Measurements from ENCODE around the gene GPA33. TPM values are rescaled to one million over a fixed set of nuclear protein-coding genes. Genes with fewer than 3 reads are reported as not detected.

Gene GPA33
- total RNA-seq, 2 donors from 2014 or later: not detected

GRCh38 chr1:167016100-167016750 is 74.0 kb downstream of the GPA33 start:
- no peak overlapping the region for H3K4me3 ChIP-seq
- no peak for DNase-seq (ENCODE audit: low spot score)
- TF ChIP-seq POLR2AphosphoS5 (IDR thresholded peaks at IDR 0.05) (no peak), POLR2A (IDR thresholded peaks at IDR 0.05) (no peak), CTCF (IDR thresholded peaks at IDR 0.05) (no peak)
- intact Hi-C loops (cut with DNase I): no loop called here
- H3K36me3 ChIP-seq: no peaks in the 10 kb centered on the region
- 45% methylated on average over 6 of the region's 6 CpGs for WGBS
- no peaks in the 10 kb centered on the region for H3K9me3 ChIP-seq
- no peak overlapping the region for H3K27ac ChIP-seq
- H3K27me3 ChIP-seq (replicated peaks; ENCODE audit: insufficient read depth): no peaks in the 10 kb centered on the region
- H3K4me1 ChIP-seq (replicated peaks): no peaks in the 10 kb centered on the region

GRCh38 chr1:167013108-167013929 is 76.9 kb downstream of the GPA33 start:
- no peaks in the 10 kb centered on the region for H3K36me3 ChIP-seq
- H3K27ac ChIP-seq: no peak overlapping the region
- no peaks in the 10 kb centered on the region for H3K9me3 ChIP-seq
- no peak for TF ChIP-seq CTCF (IDR thresholded peaks at IDR 0.05)
- no peak for TF ChIP-seq POLR2AphosphoS5 (IDR thresholded peaks at IDR 0.05)
- no peak for TF ChIP-seq POLR2A (IDR thresholded peaks at IDR 0.05)
- no peaks in the 10 kb centered on the region for H3K27me3 ChIP-seq (replicated peaks; ENCODE audit: insufficient read depth)
- 58% methylated on average over 8 of the region's 8 CpGs for WGBS
- no peaks in the 10 kb centered on the region for H3K4me1 ChIP-seq (replicated peaks)
- H3K4me3 ChIP-seq: no peak overlapping the region
- intact Hi-C loops (cut with DNase I): no loop called here
- no peak for DNase-seq (ENCODE audit: low spot score)

- TF ChIP-seq POLR2A (IDR thresholded peaks at IDR 0.05) (no peak), CTCF (IDR thresholded peaks at IDR 0.05) (no peak), POLR2AphosphoS5 (IDR thresholded peaks at IDR 0.05) (no peak)
- 69% methylated on average over 2 of the region's 2 CpGs for WGBS
- intact Hi-C loops (cut with DNase I): no loop called here
- Histone ChIP-seq H3K27ac (no peak overlapping the region), H3K4me1 (replicated peaks) (no peaks in the 10 kb centered on the region), H3K9me3 (no peaks in the 10 kb centered on the region), H3K4me3 (no peak overlapping the region), H3K36me3 (no peaks in the 10 kb centered on the region), H3K27me3 (replicated peaks; ENCODE audit: insufficient read depth) (no peaks in the 10 kb centered on the region)
- no peak for DNase-seq (ENCODE audit: low spot score)
Observed at GRCh38 chr1:167012570-167012969, 77.6 kb downstream of the GPA33 start.

- Histone ChIP-seq H3K4me3 (no peak overlapping the region), H3K27me3 (replicated peaks; ENCODE audit: insufficient read depth) (no peaks in the 10 kb centered on the region), H3K27ac (no peak overlapping the region), H3K9me3 (no peaks in the 10 kb centered on the region), H3K36me3 (no peaks in the 10 kb centered on the region), H3K4me1 (replicated peaks) (no peaks in the 10 kb centered on the region)
- no peak for TF ChIP-seq POLR2AphosphoS5 (IDR thresholded peaks at IDR 0.05)
- no peak for TF ChIP-seq CTCF (IDR thresholded peaks at IDR 0.05)
- TF ChIP-seq POLR2A (IDR thresholded peaks at IDR 0.05): no peak
- WGBS: 100% methylated on average over 1 of the region's 1 CpG
- intact Hi-C loops (cut with DNase I): no loop called here
- DNase-seq (ENCODE audit: low spot score): no peak
Observed at GRCh38 chr1:167011560-167012191, 78.5 kb downstream of the GPA33 start.
